A673 (cell line): Measurements from ENCODE around the gene SH2D4B. TPM values are rescaled to one million over a fixed set of nuclear protein-coding genes. Genes with fewer than 3 reads are reported as not detected.

Experiments used
- BruUV-seq: library from RNA; stranded (reverse); fragments of 400-500 nt; replicated peaks from 2 replicates; lab custom pipeline; 2021; lab: Mats Ljungman, UMichigan
- CTCF ChIA-PET: fragments of 300-600 bp; sonication (Branson Sonifier 250); formaldehyde crosslinking; loops from one replicate; lab custom pipeline; 2022; ENCODE audit warnings: antibody characterized with exemption; lab: Charles Lee
- POLR2A ChIA-PET: fragments of 300-600 bp; sonication (Branson Sonifier 250); formaldehyde crosslinking; loops from one replicate; lab custom pipeline; 2022; ENCODE audit warnings: antibody characterized with exemption; ENCODE audit not compliant: low non-redundant PET; lab: Charles Lee
- DNase-seq: peaks from one replicate; pipeline ENCODE4 v3.0.0-alpha.2; 2015; ENCODE audit warnings: low spot score
- H3K27ac ChIP-seq: fragments of 200-600 bp; sonication (generic); 2 replicates; pipeline ENCODE4 v1.5.1; 2016; ENCODE audit warnings: mixed run types, low read depth, mild to moderate bottlenecking, mixed read lengths, antibody characterized with exemption, low read length; ENCODE audit not compliant: poor library complexity, severe bottlenecking
- H3K27me3 ChIP-seq: fragments of 200-600 bp; sonication (generic); replicated peaks from 2 replicates; pipeline ENCODE4 v1.6.1; 2017; ENCODE audit warnings: mixed run types, low read depth, mild to moderate bottlenecking, mixed read lengths, antibody characterized with exemption, low read length; ENCODE audit not compliant: insufficient read depth, poor library complexity
- H3K36me3 ChIP-seq: fragments of 200-600 bp; sonication (generic); 2 replicates; pipeline ENCODE4 v1.6.1; 2016; ENCODE audit warnings: mixed run types, mild to moderate bottlenecking, mixed read lengths, antibody characterized with exemption, low read length; ENCODE audit not compliant: insufficient read depth, poor library complexity, severe bottlenecking
- H3K4me1 ChIP-seq: fragments of 200-600 bp; sonication (generic); 2 replicates; pipeline ENCODE4 v1.6.1; 2017; ENCODE audit warnings: mixed run types, mild to moderate bottlenecking, mixed read lengths, antibody characterized with exemption, low read length; ENCODE audit not compliant: insufficient read depth, poor library complexity, severe bottlenecking
- H3K4me3 ChIP-seq: fragments of 200-600 bp; sonication (generic); 2 replicates; pipeline ENCODE4 v1.5.1; 2016; ENCODE audit warnings: low read depth, mixed run types, mild to moderate bottlenecking, mixed read lengths, low read length; ENCODE audit not compliant: poor library complexity, severe bottlenecking
- H3K9me3 ChIP-seq: fragments of 200-600 bp; sonication (generic); 2 replicates; pipeline ENCODE4 v1.6.1; 2016; ENCODE audit warnings: mixed run types, low read depth, mild to moderate bottlenecking, mixed read lengths, antibody characterized with exemption, low read length; ENCODE audit not compliant: poor library complexity, severe bottlenecking
- EZH2 ChIP-seq: fragments of 200-600 bp; sonication (generic); IDR thresholded peaks from 2 replicates; pipeline ENCODE4 v1.6.1; 2017; ENCODE audit warnings: borderline replicate concordance, low read depth, mild to moderate bottlenecking, mixed read lengths, antibody characterized with exemption, low read length; ENCODE audit not compliant: poor library complexity, severe bottlenecking
- intact Hi-C: fragments of 100-400 bp; cut with micrococcal nuclease; formaldehyde crosslinking; loops from one replicate; pipeline ENCODE4 v1.10.0; 2022; ENCODE audit not compliant: unreplicated experiment
- total RNA-seq: library from RNA; stranded (reverse); gene quantifications from 2 replicates; pipeline ENCODE4 v1.2.3, GENCODE V29; 2021
- TF ChIP-seq, protein P1 (sequence below): fragments of 300-800, 200-600 bp; sonication (generic); conservative IDR thresholded peaks from 2 replicates; pipeline ENCODE4 v1.5.1; 2017; ENCODE audit warnings: low read depth, mild to moderate bottlenecking, antibody characterized with exemption, low read length, moderate library complexity, mixed read lengths

The SH2D4B gene
- total RNA-seq, 1 experiment from 2014 or later = 0.19 TPM

DNA sequence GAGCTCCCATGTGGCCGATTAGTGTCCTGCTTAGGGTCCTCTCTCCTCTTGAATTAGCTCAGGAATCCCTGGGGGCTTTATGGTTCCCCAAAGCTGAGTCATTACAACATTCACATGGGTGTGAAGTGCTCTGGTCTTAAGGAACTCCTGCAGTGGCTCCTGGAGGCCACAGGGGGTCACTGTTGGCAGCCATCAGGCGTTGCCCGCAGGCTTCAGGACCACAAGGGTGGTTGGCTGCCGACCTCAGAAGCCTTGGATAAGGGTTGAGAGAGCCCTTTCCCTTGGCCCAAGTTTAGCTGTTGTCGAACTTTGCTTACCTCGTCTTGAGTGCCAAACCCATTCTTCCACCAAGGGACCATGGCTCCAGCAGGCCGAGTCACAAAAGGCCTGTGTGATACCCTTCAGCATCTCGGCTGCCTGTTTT is 61.7 kb downstream of the SH2D4B start:
- CTCF ChIA-PET = interaction anchor here (0.6 to 2.1 kb wide), 3 partner anchors 63 to 215 kb away, joined by 4 to 6 read pairs (median 6); no protein-coding TSS in a partner anchor
- no peak overlapping the region for H3K4me3 ChIP-seq
- intact Hi-C loops = loop anchor here (5.0 kb wide), 2 partner anchors 157 to 217 kb away; no protein-coding TSS in a partner anchor
- H3K4me1 ChIP-seq = no peaks in the 10 kb centered on the region
- H3K9me3 ChIP-seq = no peaks in the 10 kb centered on the region
- TF ChIP-seq EZH2 = no peak
- TF ChIP-seq, protein P1, sequence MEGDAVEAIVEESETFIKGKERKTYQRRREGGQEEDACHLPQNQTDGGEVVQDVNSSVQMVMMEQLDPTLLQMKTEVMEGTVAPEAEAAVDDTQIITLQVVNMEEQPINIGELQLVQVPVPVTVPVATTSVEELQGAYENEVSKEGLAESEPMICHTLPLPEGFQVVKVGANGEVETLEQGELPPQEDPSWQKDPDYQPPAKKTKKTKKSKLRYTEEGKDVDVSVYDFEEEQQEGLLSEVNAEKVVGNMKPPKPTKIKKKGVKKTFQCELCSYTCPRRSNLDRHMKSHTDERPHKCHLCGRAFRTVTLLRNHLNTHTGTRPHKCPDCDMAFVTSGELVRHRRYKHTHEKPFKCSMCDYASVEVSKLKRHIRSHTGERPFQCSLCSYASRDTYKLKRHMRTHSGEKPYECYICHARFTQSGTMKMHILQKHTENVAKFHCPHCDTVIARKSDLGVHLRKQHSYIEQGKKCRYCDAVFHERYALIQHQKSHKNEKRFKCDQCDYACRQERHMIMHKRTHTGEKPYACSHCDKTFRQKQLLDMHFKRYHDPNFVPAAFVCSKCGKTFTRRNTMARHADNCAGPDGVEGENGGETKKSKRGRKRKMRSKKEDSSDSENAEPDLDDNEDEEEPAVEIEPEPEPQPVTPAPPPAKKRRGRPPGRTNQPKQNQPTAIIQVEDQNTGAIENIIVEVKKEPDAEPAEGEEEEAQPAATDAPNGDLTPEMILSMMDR = peak; percentile 89
- BruUV-seq = no TSS peak
- POLR2A ChIA-PET = no interaction called here
- no peak overlapping the region for H3K27ac ChIP-seq
- DNase-seq = peak; percentile 82
- no peaks in the 10 kb centered on the region for H3K27me3 ChIP-seq
- H3K36me3 ChIP-seq = no peaks in the 10 kb centered on the region

DNA sequence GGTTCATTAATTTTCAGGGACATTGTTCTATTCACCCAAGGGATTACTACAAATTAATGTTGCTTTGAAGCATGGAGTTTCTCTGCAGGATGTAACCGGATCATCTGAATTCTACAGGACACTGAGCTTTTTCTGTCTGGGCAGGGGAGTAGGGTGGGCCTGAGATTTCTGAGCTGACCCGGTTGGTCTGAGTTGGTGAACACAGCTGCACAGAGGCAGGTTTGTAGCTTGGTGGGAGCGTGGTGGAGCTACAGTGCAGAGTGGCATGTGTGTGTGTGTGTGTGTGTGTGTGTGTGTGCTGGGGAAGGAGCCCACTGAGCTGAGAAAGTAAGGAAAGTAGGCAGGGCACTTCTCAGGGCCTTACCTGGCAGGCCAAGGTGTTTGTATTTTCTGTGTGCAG is 62.6 kb downstream of the SH2D4B start:
- no peak for DNase-seq
- ChIA-PET CTCF (interaction anchor here (0.8 to 2.1 kb wide), 2 partner anchors 62 to 156 kb away, joined by 3 to 6 read pairs; no protein-coding TSS in a partner anchor), POLR2A (no interaction called here)
- BruUV-seq = no TSS peak
- Histone ChIP-seq H3K36me3 (no peaks in the 10 kb centered on the region), H3K27me3 (no peaks in the 10 kb centered on the region), H3K9me3 (no peaks in the 10 kb centered on the region), H3K27ac (no peak overlapping the region), H3K4me3 (no peak overlapping the region), H3K4me1 (no peaks in the 10 kb centered on the region)
- intact Hi-C loops = no loop called here
- TF ChIP-seq, protein P1 = no peak

DNA sequence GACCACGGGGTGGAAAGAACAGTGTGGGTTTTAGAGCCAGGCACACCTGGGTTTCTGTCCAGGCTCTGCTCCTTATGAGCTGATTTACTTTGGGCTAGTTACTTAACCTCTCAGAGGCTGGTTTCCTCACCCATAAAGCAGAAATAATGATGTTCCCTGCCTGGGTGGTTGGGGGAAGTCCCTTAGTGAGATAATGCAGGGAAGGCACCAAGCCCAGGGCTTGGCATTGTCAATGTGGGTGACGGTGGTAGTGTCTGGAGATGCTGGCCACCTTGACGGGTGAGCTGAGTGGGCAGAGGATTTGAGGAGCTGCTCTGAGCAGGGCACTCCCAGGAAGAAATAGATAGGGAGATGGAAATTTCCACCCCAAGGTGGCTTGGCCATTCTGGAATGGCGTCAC is 65.2 kb downstream of the SH2D4B start:
- POLR2A ChIA-PET = no interaction called here
- no peak for DNase-seq
- Histone ChIP-seq H3K4me3 (no peak overlapping the region), H3K36me3 (no peaks in the 10 kb centered on the region), H3K4me1 (no peaks in the 10 kb centered on the region), H3K9me3 (no peaks in the 10 kb centered on the region), H3K27me3 (no peaks in the 10 kb centered on the region), H3K27ac (no peak overlapping the region)
- intact Hi-C loops = no loop called here
- CTCF ChIA-PET = no interaction called here
- BruUV-seq = no TSS peak
- TF ChIP-seq, protein P1 = no peak
- no peak for TF ChIP-seq EZH2
